SKM-1 treated with dmso at 0.1 percent for 144 hours (cell line): ENCODE measurements around the gene CBFA2T3.

Experiments
- DNase-seq: peaks from one replicate; lab custom pipeline; 2025; ENCODE audit not compliant: unreplicated experiment; lab: John Stamatoyannopoulos, UW

CBFA2T3 gene

DNA sequence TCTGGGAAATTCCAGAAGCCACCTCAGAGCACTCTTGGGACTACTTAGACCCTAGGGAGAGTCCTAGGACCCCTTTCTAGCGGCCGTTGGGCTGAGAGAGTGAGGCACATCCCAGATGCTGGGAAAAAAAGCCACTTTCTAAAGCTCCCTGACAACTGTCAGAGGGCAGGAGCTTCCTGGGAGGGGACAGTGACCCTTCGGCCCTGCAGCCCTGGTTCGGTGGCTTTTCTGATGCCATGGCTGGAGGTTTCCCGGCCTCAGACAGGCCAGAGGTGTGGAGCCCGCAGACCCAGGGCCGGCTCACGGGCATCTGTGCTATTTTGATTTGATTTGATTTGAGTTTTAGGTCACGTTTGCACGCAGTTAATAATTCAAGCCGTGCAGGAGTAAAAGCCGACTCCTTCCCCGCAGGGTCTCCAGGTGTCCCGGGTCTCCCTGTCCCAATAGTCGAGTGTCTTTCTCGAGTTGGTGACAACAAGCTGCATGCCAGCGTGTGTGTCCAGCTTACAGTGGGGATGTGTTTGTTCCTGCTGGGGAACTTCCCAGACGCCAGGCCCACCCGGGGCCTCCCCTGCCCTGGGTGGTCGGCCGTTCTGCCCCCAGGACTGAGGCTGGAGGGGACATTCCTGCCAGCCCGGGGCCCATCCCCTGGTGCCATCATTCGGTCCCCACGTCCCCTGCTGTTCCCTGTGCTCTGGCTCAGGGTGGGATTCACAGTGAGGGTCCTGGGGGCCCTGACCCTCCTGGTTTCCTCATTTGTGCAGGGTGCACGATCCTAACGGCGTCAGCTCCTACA, 1.0 kb upstream of the CBFA2T3 start:
- DNase-seq = no peak

DNA sequence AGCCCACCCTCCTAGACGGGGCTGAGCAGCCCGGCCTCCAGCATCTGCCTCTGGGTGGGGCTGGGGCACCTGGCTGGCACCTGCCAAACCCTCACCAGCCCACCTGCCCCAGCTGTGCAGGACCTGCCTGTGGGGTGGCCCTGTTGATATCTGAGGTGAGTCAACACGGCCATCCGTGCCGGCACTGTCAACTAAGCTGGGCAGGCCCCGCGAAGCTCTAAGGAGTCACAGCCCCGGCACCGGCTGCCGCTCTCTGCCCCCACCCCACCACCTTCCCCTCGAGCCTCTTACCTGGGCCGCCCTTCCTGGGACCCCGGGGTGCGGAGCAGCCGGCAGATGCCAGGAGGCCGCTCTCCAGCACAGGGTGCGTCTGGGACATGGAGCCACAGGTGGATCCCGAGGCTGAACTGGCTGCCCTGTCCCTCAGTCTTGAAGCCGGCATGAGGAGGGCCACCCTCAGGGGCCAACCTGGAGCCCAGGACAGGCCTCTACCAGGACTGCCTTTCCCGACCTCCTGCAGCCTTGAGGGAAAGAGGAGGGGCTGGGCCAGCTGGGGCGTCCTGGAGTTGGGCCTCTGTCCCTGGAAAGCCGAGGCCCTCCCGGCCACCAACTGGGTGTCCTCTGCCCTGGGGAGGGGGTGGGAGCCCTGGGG, 515 bp downstream of the CBFA2T3 start:
- no peak for DNase-seq

- DNase-seq = no peak
Observed at GRCh38 chr16:88975511-88976061, 1.4 kb downstream of the CBFA2T3 start.

GRCh38 chr16:88974916-88975215, 2.1 kb downstream of the CBFA2T3 start:
- no peak for DNase-seq

DNA sequence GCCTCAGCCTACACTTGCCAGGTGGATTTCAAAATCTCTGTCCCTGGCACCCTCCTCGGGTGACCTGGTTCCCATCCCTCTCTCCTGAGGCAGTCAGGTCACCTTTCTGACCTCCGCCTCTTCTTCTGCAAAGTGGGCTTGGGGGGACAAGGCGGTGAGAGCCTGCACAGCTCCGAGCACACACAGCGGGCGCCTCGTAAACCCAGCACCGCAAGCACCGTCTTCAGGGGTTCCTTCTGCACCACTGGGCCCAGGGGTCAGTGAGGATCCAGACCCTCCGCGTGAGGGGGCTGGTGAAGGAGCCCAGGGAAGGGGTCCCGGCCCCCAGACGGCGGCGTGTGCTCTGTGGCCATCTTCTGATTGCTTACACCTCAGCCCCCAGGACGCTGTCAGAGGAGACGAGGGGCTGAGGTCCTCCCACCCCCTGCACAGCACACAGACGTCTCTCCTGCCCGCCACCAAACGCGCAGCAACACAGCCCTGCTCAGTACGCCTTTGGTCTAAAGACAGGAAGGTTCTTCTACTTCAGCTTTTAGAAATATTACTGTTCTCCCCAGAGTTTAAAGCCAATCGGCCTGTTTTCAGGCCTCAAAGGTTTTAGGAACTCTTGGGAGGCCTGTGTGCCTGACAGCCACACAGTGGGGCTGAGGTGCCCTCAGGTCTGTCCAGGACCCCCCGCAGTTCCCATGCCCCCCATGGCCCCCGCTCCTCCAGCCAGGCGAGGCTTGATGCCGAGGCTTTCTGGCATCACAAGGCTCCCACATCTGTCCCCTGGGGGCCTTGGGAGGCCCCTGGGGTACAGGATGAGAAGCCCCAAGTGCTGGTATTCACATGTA, 2.7 kb downstream of the CBFA2T3 start:
- DNase-seq = no peak

DNA sequence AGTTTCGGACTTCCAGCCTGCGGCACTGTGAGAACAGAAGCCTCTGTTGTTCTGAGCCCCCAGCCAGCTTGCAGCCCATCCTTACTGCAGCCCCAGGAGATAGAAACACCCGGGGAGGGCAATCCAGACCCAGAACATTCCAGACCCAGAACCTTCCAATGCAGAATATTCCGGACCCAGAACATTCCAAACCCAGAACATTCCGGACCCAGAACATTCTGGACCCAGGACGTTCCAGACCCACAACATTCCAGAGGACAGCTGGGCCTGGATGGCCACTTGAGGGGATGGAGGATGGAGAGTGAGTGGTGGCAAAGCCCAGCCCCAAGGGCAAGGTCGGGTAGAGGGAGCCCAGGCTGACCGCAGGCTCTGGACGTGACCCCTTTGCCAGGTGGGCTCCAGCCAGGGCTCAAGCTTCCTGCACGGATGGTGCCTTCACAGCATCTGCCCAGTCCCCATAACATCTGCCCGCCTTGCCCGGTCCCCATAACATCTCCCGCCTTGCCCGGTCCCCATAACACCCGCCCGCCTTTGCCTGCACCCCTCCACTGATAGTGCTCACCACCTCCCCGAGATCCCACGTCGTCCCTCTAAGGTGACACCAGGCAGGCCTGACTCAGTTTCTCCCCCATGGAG, 3.5 kb downstream of the CBFA2T3 start:
- no peak for DNase-seq

DNA sequence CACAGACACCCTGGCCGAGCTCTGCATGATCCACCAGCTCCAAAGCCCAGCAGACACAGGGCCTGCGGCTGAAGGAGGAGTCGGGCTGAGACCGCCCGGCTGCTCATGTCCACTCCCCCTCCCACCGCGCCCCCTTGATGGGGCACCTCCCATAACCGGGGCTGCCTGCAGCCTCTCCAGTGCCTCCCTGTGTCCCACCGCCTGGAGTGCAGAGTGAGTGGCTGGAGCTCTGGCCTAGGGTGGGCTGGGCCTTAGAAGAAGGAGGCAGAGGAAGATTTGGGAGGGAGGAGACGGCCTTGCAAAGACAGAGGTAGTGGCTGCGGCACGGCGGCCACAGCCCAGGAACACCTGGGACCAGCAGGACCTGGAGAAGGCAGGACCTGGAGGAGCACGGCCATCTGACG, 4.0 kb downstream of the CBFA2T3 start:
- no peak for DNase-seq

- DNase-seq = no peak
Observed at GRCh38 chr16:88972349-88972748, 4.7 kb downstream of the CBFA2T3 start.

- no peak for DNase-seq
Observed at GRCh38 chr16:88971371-88972097, 5.5 kb downstream of the CBFA2T3 start.

DNA sequence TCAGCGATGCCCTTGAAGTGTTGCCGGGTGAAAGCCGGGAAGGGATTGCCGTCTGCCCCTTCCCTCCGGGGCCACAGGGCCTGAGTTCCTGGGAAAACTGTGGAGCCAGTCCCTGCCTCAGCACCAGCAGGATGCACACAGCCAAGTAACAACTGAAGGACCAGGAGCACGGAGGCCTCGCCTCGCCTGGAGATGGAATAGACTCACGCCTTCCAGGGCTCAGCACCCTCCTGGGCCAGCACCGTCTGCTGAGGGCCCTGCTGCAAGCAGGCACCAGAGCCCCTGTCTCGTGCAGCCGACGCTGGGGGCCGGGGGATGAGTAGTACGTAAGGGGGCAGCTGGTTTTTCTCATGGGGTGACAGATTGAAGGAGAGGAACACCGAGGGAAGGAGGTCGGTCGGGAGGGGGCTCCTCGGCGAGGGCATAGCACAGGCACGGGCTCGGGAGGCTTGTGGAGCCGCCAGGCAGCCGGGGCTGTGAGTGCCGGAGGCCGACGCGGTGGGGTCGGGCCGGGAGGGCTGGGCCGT, 6.4 kb downstream of the CBFA2T3 start:
- no peak for DNase-seq

DNA sequence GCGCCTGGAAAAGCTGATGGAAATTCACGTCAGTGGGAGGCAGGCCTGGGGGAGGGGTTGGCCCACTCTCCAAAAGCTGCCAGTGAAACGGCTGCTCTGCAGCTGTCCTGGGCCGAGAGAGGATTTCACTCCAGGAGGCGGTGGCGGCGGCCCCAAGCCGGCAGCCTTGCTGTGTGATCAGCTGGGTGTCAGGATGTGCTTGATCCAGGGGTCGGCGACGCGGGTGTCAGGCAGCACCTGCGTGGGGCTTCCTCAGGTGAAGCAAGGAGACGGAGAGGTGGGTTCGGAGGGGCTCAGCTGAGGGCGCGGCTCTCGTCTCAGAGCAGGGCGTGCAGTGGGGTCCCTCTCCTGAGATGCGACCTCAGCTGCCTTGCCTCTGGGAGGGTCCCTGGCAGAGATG, 7.0 kb downstream of the CBFA2T3 start:
- no peak for DNase-seq

DNA sequence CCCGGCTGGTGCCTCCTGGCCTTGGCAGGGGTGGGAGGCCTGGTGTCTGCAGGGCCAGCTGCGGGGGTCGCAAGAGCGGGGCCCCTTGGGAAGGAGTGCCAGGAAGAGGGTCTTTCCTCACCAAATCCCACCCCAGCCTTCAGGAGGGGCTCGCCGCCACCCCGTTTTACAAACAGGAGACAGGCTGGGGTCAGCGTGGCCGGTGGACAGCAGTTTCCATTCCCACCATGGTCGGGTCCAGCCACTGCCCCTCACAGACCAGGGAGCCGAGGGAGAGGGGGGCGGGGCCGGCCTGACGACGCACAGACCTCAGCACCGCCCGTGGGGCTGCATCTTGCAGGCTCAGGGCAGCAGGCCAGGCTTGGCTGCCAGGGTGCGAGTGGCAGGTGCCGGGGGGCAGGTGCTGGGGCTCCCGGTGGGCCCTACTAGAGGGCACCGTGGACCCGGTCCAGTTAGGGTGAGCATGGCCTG, 7.6 kb downstream of the CBFA2T3 start:
- no peak for DNase-seq

GRCh38 chr16:88968589-88969280, 8.3 kb downstream of the CBFA2T3 start:
- DNase-seq = no peak

GRCh38 chr16:88967830-88968588, 9.0 kb downstream of the CBFA2T3 start:
- no peak for DNase-seq

DNA sequence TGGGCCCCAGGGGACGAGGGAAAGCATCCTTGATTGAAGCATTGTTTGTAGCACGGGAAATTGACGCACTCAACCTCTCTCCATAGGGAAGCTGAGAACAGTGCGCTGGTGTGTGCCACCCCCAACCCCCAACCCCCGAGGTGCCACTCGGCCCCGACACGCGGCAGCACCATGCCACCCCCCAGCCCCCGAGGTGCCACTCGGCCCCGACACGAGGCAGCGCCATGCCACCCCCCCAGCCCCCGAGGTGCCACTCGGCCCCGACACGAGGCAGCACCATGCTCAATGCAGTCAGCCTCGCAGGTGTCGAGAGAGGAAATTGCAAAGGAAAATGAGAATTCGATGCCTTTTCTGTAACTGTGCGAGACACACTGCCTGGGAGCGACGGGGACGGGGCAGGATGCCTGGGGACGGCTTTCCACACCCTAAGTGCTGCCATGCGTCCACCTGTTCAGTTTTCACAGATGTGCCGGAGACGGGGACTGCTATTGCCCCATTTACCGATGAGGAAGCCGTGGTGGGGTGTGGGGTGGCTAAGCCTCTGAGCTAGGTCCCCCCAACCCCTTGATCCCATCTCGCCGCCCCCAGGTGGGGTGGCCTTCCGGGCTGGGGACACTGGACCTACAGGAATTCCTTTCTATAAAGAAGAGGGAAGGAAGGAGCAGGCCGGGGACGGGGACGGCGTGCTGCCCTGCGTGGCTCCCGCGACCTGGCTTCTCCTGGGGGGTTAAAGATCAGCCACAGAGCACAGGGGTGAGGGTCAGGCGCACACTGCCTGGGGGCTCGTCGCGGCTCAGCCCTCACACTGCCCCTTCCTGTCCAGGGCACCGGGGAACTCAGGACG, 9.8 kb downstream of the CBFA2T3 start:
- no peak for DNase-seq

DNA sequence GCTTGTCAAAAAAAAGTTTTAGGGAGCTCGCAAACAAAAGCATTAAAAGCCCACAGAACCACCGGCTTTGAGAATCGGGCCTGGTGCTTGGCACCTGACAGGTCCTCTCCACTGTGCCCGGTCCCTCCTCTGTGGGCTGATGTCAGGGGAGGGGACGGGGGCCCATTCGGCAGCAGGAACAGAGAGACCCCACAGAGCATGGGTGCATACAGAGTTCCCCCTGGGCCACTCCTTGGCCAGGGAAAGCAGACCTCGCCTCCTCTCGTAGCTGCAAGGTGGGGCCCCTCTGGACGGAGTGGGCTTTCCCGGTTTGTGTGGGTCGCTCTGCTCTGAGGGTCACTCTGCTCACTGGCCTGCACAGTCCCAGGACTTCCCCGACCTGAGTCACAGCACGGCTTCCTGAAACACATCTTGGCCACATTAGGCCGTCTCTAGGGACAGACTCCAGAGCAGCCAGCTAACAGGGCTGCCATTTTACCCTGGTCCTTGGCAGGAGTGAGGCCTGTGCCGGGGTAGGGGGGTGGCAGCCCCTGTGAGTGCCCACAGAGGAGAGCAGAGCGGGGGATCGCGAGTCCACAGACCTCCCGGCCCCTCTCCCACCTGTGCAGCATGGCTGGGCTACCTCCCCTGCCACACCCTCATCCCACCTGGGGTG, 11.1 kb downstream of the CBFA2T3 start:
- DNase-seq = no peak

- no peak for DNase-seq
Observed at GRCh38 chr16:88965411-88965810, 11.6 kb downstream of the CBFA2T3 start.
